ENCODE data around the gene SPTBN5. TPM values are rescaled to one million over a fixed set of nuclear protein-coding genes. Genes with fewer than 3 reads are reported as not detected.
A peak's percentile ranks its signal among the peaks of the same experiment; 100 is the strongest.
"Not testable (repeated sequence)": the region's sequence is repeated elsewhere in the genome, so short reads cannot be mapped to it uniquely, and the experiment has no call there.

SPTBN5 gene
- total RNA-seq, 2 donors from 2014 or later: 0.64 to 1.4 TPM

GRCh38 chr15:41840673-41841072, 53.2 kb downstream of the SPTBN5 start:
- DNase-seq: no peak
- intact Hi-C loops (cut with DNase I, micrococcal nuclease): no loop called here
- no peak for ATAC-seq

- ATAC-seq (no peak), DNase-seq (no peak)
- intact Hi-C loops (cut with DNase I, micrococcal nuclease): no loop called here
Measured at GRCh38 chr15:41839781-41840491, 53.9 kb downstream of the SPTBN5 start.

GRCh38 chr15:41838400-41838897, 55.4 kb downstream of the SPTBN5 start, which contains the start of gene PLA2G4B:
Gene PLA2G4B, plus strand, starts transcription at chr15:41838847. Its CDS starts 67 bp downstream, at chr15:41838914.
- ATAC-seq (peak; percentile 94), DNase-seq (peak; percentile 70 to 90)
- intact Hi-C loops (cut with DNase I, micrococcal nuclease): no loop called here

- DNase-seq (no peak), ATAC-seq (no peak)
- intact Hi-C loops (cut with DNase I, micrococcal nuclease): no loop called here
Measured at GRCh38 chr15:41836713-41837454, 57.0 kb downstream of the SPTBN5 start.

GRCh38 chr15:41836073-41836472, 57.8 kb downstream of the SPTBN5 start:
- intact Hi-C loops (cut with DNase I, micrococcal nuclease): no loop called here
- ATAC-seq: no peak
- no peak for DNase-seq

GRCh38 chr15:41834096-41834495, 59.8 kb downstream of the SPTBN5 start:
- ATAC-seq (no peak), DNase-seq (no peak)
- intact Hi-C loops (cut with DNase I, micrococcal nuclease): no loop called here

- ATAC-seq (no peak), DNase-seq (no peak)
- intact Hi-C loops (cut with DNase I, micrococcal nuclease): no loop called here
Measured at GRCh38 chr15:41832875-41833274, 61.0 kb downstream of the SPTBN5 start.

GRCh38 chr15:41832208-41832607, 61.6 kb downstream of the SPTBN5 start:
- no peak for ATAC-seq
- DNase-seq: no peak
- intact Hi-C loops (cut with DNase I, micrococcal nuclease): no loop called here

- ATAC-seq; intact Hi-C loops (cut with DNase I, micrococcal nuclease); DNase-seq: not testable (repeated sequence)
Measured at GRCh38 chr15:41831291-41831690, 62.6 kb downstream of the SPTBN5 start.

- intact Hi-C loops (cut with DNase I, micrococcal nuclease): no loop called here
- no peak for DNase-seq
- no peak for ATAC-seq
Measured at GRCh38 chr15:41829959-41830646, 63.8 kb downstream of the SPTBN5 start.

- intact Hi-C loops (cut with DNase I, micrococcal nuclease): no loop called here
- DNase-seq (no peak), ATAC-seq (no peak)
Measured at GRCh38 chr15:41828807-41829141, 65.1 kb downstream of the SPTBN5 start.

GRCh38 chr15:41827880-41828806, 65.7 kb downstream of the SPTBN5 start, which contains the start of gene JMJD7:
Gene JMJD7, plus strand, starts transcription at chr15:41828092. Its CDS starts 33 bp downstream, at chr15:41828125.
- DNase-seq (peak; percentile 96 to 99), ATAC-seq (peak; percentile 96)
- intact Hi-C loops (cut with DNase I, micrococcal nuclease): no loop called here

GRCh38 chr15:41827290-41827879, 66.5 kb downstream of the SPTBN5 start:
- ATAC-seq (peak; percentile 20), DNase-seq (peak in 1 of 2 donors; percentile 53)
- intact Hi-C loops (cut with DNase I, micrococcal nuclease): no loop called here

GRCh38 chr15:41825572-41826535, 68.0 kb downstream of the SPTBN5 start:
- intact Hi-C loops (cut with DNase I, micrococcal nuclease): no loop called here
- ATAC-seq (no peak), DNase-seq (no peak)

- intact Hi-C loops (cut with DNase I, micrococcal nuclease): no loop called here
- no peak for DNase-seq
- no peak for ATAC-seq
Measured at GRCh38 chr15:41825145-41825544, 68.7 kb downstream of the SPTBN5 start.

- no peak for DNase-seq
- intact Hi-C loops (cut with DNase I, micrococcal nuclease): no loop called here
Measured at GRCh38 chr15:41824062-41824745, 69.6 kb downstream of the SPTBN5 start.

More at GRCh38 chr15:41824062-41824745, 69.6 kb downstream of the SPTBN5 start:
- no peak for ATAC-seq

All from left colon (tissue), 2 donors.